Measurements from ENCODE around the gene IGF2BP2.
"Not testable (repeated sequence)": the region's sequence is repeated elsewhere in the genome, so short reads cannot be mapped to it uniquely, and the experiment has no call there.

IGF2BP2 gene

GRCh38 chr3:185680231-185680630, 144.6 kb downstream of the IGF2BP2 start:
- Histone ChIP-seq H3K36me3 (ENCODE audit: control insufficient read depth, insufficient read depth, low read length) (peaks cover 35% of the 10 kb centered on the region), H3K9me3 (ENCODE audit: control insufficient read depth, low read length) (no peaks in the 10 kb centered on the region), H3K27me3 (ENCODE audit: control insufficient read depth, insufficient read depth, low read length, poor library complexity, severe bottlenecking) (no peaks in the 10 kb centered on the region), H3K4me1 (ENCODE audit: control insufficient read depth, insufficient read depth, low read length) (no peaks in the 10 kb centered on the region), H3K27ac (ENCODE audit: insufficient read depth, low read depth, low read length, poor library complexity, severe bottlenecking) (no peak overlapping the region), H3K4me3 (ENCODE audit: insufficient read depth, low read depth, low read length) (no peak overlapping the region)
- 96 to 97% methylated on average over 4 of the region's 4 CpGs for WGBS, 2 experiments

GRCh38 chr3:185678027-185678426, 146.8 kb downstream of the IGF2BP2 start:
- WGBS, 2 experiments: 64 to 81% methylated on average over 1 of the region's 1 CpG
- Histone ChIP-seq H3K36me3 (ENCODE audit: control insufficient read depth, insufficient read depth, low read length) (peaks cover 44% of the 10 kb centered on the region), H3K4me1 (ENCODE audit: control insufficient read depth, insufficient read depth, low read length) (no peaks in the 10 kb centered on the region), H3K27ac (ENCODE audit: insufficient read depth, low read depth, low read length, poor library complexity, severe bottlenecking) (no peak overlapping the region), H3K27me3 (ENCODE audit: control insufficient read depth, insufficient read depth, low read length, poor library complexity, severe bottlenecking) (no peaks in the 10 kb centered on the region), H3K4me3 (ENCODE audit: insufficient read depth, low read depth, low read length) (no peak overlapping the region), H3K9me3 (ENCODE audit: control insufficient read depth, low read length) (no peaks in the 10 kb centered on the region)

- Histone ChIP-seq H3K9me3 (ENCODE audit: control insufficient read depth, low read length) (no peaks in the 10 kb centered on the region), H3K27ac (ENCODE audit: insufficient read depth, low read depth, low read length, poor library complexity, severe bottlenecking) (no peak overlapping the region), H3K4me1 (ENCODE audit: control insufficient read depth, insufficient read depth, low read length) (no peaks in the 10 kb centered on the region), H3K27me3 (ENCODE audit: control insufficient read depth, insufficient read depth, low read length, poor library complexity, severe bottlenecking) (no peaks in the 10 kb centered on the region), H3K4me3 (ENCODE audit: insufficient read depth, low read depth, low read length) (no peak overlapping the region), H3K36me3 (ENCODE audit: control insufficient read depth, insufficient read depth, low read length) (peaks cover 46% of the 10 kb centered on the region)
- 93 to 98% methylated on average over 1 of the region's 1 CpG for WGBS, 2 experiments
Observed at GRCh38 chr3:185677146-185677829, 147.6 kb downstream of the IGF2BP2 start.

- Histone ChIP-seq H3K36me3 (ENCODE audit: control insufficient read depth, insufficient read depth, low read length) (peaks cover 31% of the 10 kb centered on the region), H3K4me1 (ENCODE audit: control insufficient read depth, insufficient read depth, low read length) (no peaks in the 10 kb centered on the region), H3K27ac (ENCODE audit: insufficient read depth, low read depth, low read length, poor library complexity, severe bottlenecking) (no peak overlapping the region), H3K9me3 (ENCODE audit: control insufficient read depth, low read length) (no peaks in the 10 kb centered on the region), H3K27me3 (ENCODE audit: control insufficient read depth, insufficient read depth, low read length, poor library complexity, severe bottlenecking) (no peaks in the 10 kb centered on the region), H3K4me3 (ENCODE audit: insufficient read depth, low read depth, low read length) (no peak overlapping the region)
- 97 to 100% methylated on average over 4 of the region's 4 CpGs for WGBS, 2 experiments
Observed at GRCh38 chr3:185667574-185667973, 157.3 kb downstream of the IGF2BP2 start.

- Histone ChIP-seq H3K9me3 (ENCODE audit: control insufficient read depth, low read length) (no peaks in the 10 kb centered on the region), H3K27me3 (ENCODE audit: control insufficient read depth, insufficient read depth, low read length, poor library complexity, severe bottlenecking) (no peaks in the 10 kb centered on the region), H3K4me3 (ENCODE audit: insufficient read depth, low read depth, low read length) (no peak overlapping the region), H3K4me1 (ENCODE audit: control insufficient read depth, insufficient read depth, low read length) (no peaks in the 10 kb centered on the region), H3K36me3 (ENCODE audit: control insufficient read depth, insufficient read depth, low read length) (peaks cover 19% of the 10 kb centered on the region), H3K27ac (ENCODE audit: insufficient read depth, low read depth, low read length, poor library complexity, severe bottlenecking) (no peak overlapping the region)
- 94 to 95% methylated on average over 5 of the region's 5 CpGs for WGBS, 2 experiments
Observed at GRCh38 chr3:185663929-185664328, 160.9 kb downstream of the IGF2BP2 start.

- Histone ChIP-seq H3K27me3 (ENCODE audit: control insufficient read depth, insufficient read depth, low read length, poor library complexity, severe bottlenecking) (no peaks in the 10 kb centered on the region), H3K4me3 (ENCODE audit: insufficient read depth, low read depth, low read length) (no peak overlapping the region), H3K36me3 (ENCODE audit: control insufficient read depth, insufficient read depth, low read length) (peaks cover 27% of the 10 kb centered on the region), H3K4me1 (ENCODE audit: control insufficient read depth, insufficient read depth, low read length) (no peaks in the 10 kb centered on the region), H3K9me3 (ENCODE audit: control insufficient read depth, low read length) (no peaks in the 10 kb centered on the region), H3K27ac (ENCODE audit: insufficient read depth, low read depth, low read length, poor library complexity, severe bottlenecking) (no peak overlapping the region)
- 93 to 95% methylated on average over 4 of the region's 4 CpGs for WGBS, 2 experiments
Observed at GRCh38 chr3:185661772-185662171, 163.1 kb downstream of the IGF2BP2 start.

- WGBS, 2 experiments: 96% methylated on average over 10 of the region's 10 CpGs
- H3K4me3 ChIP-seq (ENCODE audit: insufficient read depth, low read depth, low read length); H3K9me3 ChIP-seq (ENCODE audit: control insufficient read depth, low read length); H3K27ac ChIP-seq (ENCODE audit: insufficient read depth, low read depth, low read length, poor library complexity, severe bottlenecking); H3K4me1 ChIP-seq (ENCODE audit: control insufficient read depth, insufficient read depth, low read length); H3K27me3 ChIP-seq (ENCODE audit: control insufficient read depth, insufficient read depth, low read length, poor library complexity, severe bottlenecking): not testable (repeated sequence)
- peaks cover 31% of the 10 kb centered on the region for H3K36me3 ChIP-seq (ENCODE audit: control insufficient read depth, insufficient read depth, low read length)
Observed at GRCh38 chr3:185661296-185661695, 163.5 kb downstream of the IGF2BP2 start.

- Histone ChIP-seq H3K27me3 (ENCODE audit: control insufficient read depth, insufficient read depth, low read length, poor library complexity, severe bottlenecking) (no peaks in the 10 kb centered on the region), H3K4me1 (ENCODE audit: control insufficient read depth, insufficient read depth, low read length) (no peaks in the 10 kb centered on the region), H3K36me3 (ENCODE audit: control insufficient read depth, insufficient read depth, low read length) (peaks cover 37% of the 10 kb centered on the region), H3K27ac (ENCODE audit: insufficient read depth, low read depth, low read length, poor library complexity, severe bottlenecking) (no peak overlapping the region), H3K4me3 (ENCODE audit: insufficient read depth, low read depth, low read length) (no peak overlapping the region), H3K9me3 (ENCODE audit: control insufficient read depth, low read length) (no peaks in the 10 kb centered on the region)
- 66 to 67% methylated on average over 18 of the region's 18 CpGs for WGBS, 2 experiments
Observed at GRCh38 chr3:185659942-185660921, 164.6 kb downstream of the IGF2BP2 start.

GRCh38 chr3:185658943-185659342, 165.9 kb downstream of the IGF2BP2 start:
- Histone ChIP-seq H3K9me3 (ENCODE audit: control insufficient read depth, low read length) (no peaks in the 10 kb centered on the region), H3K4me1 (ENCODE audit: control insufficient read depth, insufficient read depth, low read length) (no peaks in the 10 kb centered on the region), H3K4me3 (ENCODE audit: insufficient read depth, low read depth, low read length) (no peak overlapping the region), H3K27me3 (ENCODE audit: control insufficient read depth, insufficient read depth, low read length, poor library complexity, severe bottlenecking) (no peaks in the 10 kb centered on the region), H3K27ac (ENCODE audit: insufficient read depth, low read depth, low read length, poor library complexity, severe bottlenecking) (no peak overlapping the region), H3K36me3 (ENCODE audit: control insufficient read depth, insufficient read depth, low read length) (peaks cover 38% of the 10 kb centered on the region)
- WGBS, 2 experiments: 92 to 95% methylated on average over 1 of the region's 1 CpG

GRCh38 chr3:185658504-185658912, 166.3 kb downstream of the IGF2BP2 start:
- Histone ChIP-seq H3K27ac (ENCODE audit: insufficient read depth, low read depth, low read length, poor library complexity, severe bottlenecking) (no peak overlapping the region), H3K9me3 (ENCODE audit: control insufficient read depth, low read length) (no peaks in the 10 kb centered on the region), H3K27me3 (ENCODE audit: control insufficient read depth, insufficient read depth, low read length, poor library complexity, severe bottlenecking) (no peaks in the 10 kb centered on the region), H3K36me3 (ENCODE audit: control insufficient read depth, insufficient read depth, low read length) (peaks cover 37% of the 10 kb centered on the region), H3K4me1 (ENCODE audit: control insufficient read depth, insufficient read depth, low read length) (no peaks in the 10 kb centered on the region), H3K4me3 (ENCODE audit: insufficient read depth, low read depth, low read length) (no peak overlapping the region)
- 93 to 94% methylated on average over 8 of the region's 8 CpGs for WGBS, 2 experiments

Measured in ectodermal cell (in vitro differentiated cells).